ENCODE data around the gene IL1R2. TPM values are rescaled to one million over a fixed set of nuclear protein-coding genes. Genes with fewer than 3 reads are reported as not detected.
A peak's percentile ranks its signal among the peaks of the same experiment; 100 is the strongest.

The IL1R2 gene
- total RNA-seq, 1 donor from 2014 or later, result 23.3 TPM

DNA sequence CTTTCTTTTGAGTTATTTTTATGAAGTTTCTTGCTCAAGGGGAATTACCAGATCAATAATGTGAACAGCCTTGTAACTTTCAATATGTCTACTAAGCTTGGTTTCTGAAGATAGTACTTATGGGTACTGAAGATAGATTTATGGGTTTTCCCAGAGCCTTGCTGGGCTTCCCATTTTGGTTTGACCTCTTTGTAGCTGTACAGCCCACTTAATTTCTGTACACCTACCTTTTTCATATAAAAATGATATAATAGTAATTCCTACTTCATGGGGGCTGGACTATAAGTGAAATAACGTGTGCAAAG, 22.2 kb downstream of the IL1R2 start:
- no peak overlapping the region for H3K4me3 ChIP-seq
- intact Hi-C loops (cut with DNase I), result no loop called here

DNA sequence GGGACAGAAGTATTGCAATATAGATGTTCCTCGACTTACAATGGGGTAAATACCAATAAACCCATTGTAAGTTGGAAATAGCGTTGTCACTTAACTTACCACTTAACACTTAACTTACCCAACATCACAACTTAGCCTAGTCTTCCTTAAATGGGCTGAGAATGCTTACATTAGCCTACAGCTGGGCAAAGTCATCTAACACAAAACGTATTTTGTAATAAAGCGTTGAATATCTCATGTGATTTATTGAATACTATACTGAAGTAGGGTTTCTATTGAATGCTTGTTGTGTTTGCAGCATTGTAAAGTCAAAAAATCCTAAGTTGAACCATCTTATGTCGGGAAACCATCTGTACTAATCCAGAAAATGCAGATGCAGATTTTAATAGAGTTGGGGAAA, 23.6 kb downstream of the IL1R2 start:
- H3K27me3 ChIP-seq (ENCODE audit: low read depth), result no peaks in the 10 kb centered on the region
- no peaks in the 10 kb centered on the region for H3K36me3 ChIP-seq
- DNase-seq (no peak), ATAC-seq (no peak)
- TF ChIP-seq CTCF (IDR thresholded peaks at IDR 0.05), result no peak
- intact Hi-C loops (cut with DNase I), result no loop called here
- no peak overlapping the region for H3K27ac ChIP-seq
- H3K4me3 ChIP-seq, result no peak overlapping the region
- H3K9me3 ChIP-seq, result no peaks in the 10 kb centered on the region
- H3K4me1 ChIP-seq, result peaks cover under 1% of the 10 kb centered on the region

More for the DNA sequence above, 22.2 kb downstream of the IL1R2 start:
- Histone ChIP-seq H3K36me3 (no peaks in the 10 kb centered on the region), H3K9me3 (no peaks in the 10 kb centered on the region), H3K4me1 (no peaks in the 10 kb centered on the region), H3K27ac (no peak overlapping the region), H3K27me3 (ENCODE audit: low read depth) (no peaks in the 10 kb centered on the region)
- no peak for TF ChIP-seq CTCF (IDR thresholded peaks at IDR 0.05)
- ATAC-seq (no peak), DNase-seq (no peak)

DNA sequence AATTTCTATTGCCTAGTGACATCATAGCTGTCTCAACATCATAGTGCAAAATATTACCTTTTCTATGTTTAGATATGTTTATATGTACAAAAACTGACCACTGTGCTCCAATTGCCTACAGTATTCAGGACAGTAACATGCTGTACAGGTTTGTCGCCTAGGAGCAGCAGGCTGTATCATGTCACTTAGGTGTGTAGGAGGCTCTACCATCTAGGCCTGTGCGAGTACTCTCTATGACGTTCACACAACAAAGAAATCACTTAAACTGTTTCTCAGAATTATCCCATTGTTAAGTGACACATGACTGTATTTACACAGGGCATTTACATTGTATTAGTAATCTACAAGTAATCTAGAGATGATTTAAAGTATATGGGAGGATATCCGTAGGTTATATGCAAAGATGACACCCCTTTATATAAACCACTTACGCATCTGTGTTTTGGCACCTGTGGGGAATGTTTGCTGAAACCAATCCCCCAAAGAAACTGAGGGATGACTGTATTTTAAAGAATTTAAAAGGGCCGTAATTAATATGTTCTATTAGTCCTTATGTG, 24.7 kb downstream of the IL1R2 start:
- no peak overlapping the region for H3K4me3 ChIP-seq
- no peak for DNase-seq
- no peak for ATAC-seq
- H3K27me3 ChIP-seq (ENCODE audit: low read depth), result no peaks in the 10 kb centered on the region
- no peaks in the 10 kb centered on the region for H3K36me3 ChIP-seq
- TF ChIP-seq CTCF (IDR thresholded peaks at IDR 0.05), result no peak
- no peak overlapping the region for H3K27ac ChIP-seq
- no peaks in the 10 kb centered on the region for H3K9me3 ChIP-seq
- intact Hi-C loops (cut with DNase I), result no loop called here
- peaks cover 12% of the 10 kb centered on the region for H3K4me1 ChIP-seq

GRCh38 chr2:102018823-102019445, 27.2 kb downstream of the IL1R2 start:
- no peak for DNase-seq
- Histone ChIP-seq H3K27me3 (ENCODE audit: low read depth) (no peaks in the 10 kb centered on the region), H3K4me3 (no peak overlapping the region), H3K4me1 (peaks cover 22% of the 10 kb centered on the region), H3K27ac (no peak overlapping the region), H3K9me3 (no peaks in the 10 kb centered on the region), H3K36me3 (no peaks in the 10 kb centered on the region)
- no peak for ATAC-seq
- no peak for TF ChIP-seq CTCF (IDR thresholded peaks at IDR 0.05)
- intact Hi-C loops (cut with DNase I), result no loop called here

- peaks cover 36% of the 10 kb centered on the region for H3K4me1 ChIP-seq
- H3K27ac ChIP-seq, result no peak overlapping the region
- no peaks in the 10 kb centered on the region for H3K9me3 ChIP-seq
- peak; percentile 95 to 96 for ATAC-seq
- no peaks in the 10 kb centered on the region for H3K27me3 ChIP-seq (ENCODE audit: low read depth)
- intact Hi-C loops (cut with DNase I), result loop anchor here (10.0 kb wide), 2 partner anchors 144 to 224 kb away; no protein-coding TSS in a partner anchor
- TF ChIP-seq CTCF (IDR thresholded peaks at IDR 0.05), result peak; percentile 99
- no peak overlapping the region for H3K4me3 ChIP-seq
- peak; percentile 87 for DNase-seq
- no peaks in the 10 kb centered on the region for H3K36me3 ChIP-seq
Observed at GRCh38 chr2:102020596-102021170, 28.9 kb downstream of the IL1R2 start.

Data from lower lobe of right lung (tissue), 2 donors.